Measurements from ENCODE around the gene IL1RN. TPM values are rescaled to one million over a fixed set of nuclear protein-coding genes. Genes with fewer than 3 reads are reported as not detected.

Gene IL1RN
- total RNA-seq, 1 donor from 2014 or later: not detected

GRCh38 chr2:113169586-113169985, 42.2 kb downstream of the IL1RN start:
- H3K36me3 Mint-ChIP-seq (ENCODE audit: low read depth, unreplicated experiment): no peaks in the 10 kb centered on the region
- FAIRE-seq: no peak
- Histone ChIP-seq H3K27me3 (ENCODE audit: insufficient read depth, low read length) (no peaks in the 10 kb centered on the region), H3K9ac (ENCODE audit: low read length) (no peak overlapping the region), H2AFZ (ENCODE audit: low read depth, low read length) (no peak overlapping the region), H3K79me2 (ENCODE audit: insufficient read depth, low read length) (no peaks in the 10 kb centered on the region), H4K20me1 (ENCODE audit: insufficient read depth, low read length) (no peaks in the 10 kb centered on the region), H3K36me3 (ENCODE audit: insufficient read depth, low read length) (no peaks in the 10 kb centered on the region), H3K9me3 (ENCODE audit: insufficient read depth, low read depth, low read length) (no peaks in the 10 kb centered on the region), H3K4me2 (ENCODE audit: low read length) (no peak overlapping the region), H3K27ac (ENCODE audit: low read depth, low read length) (no peak overlapping the region), H3K4me1 (ENCODE audit: insufficient read depth, low read length) (no peaks in the 10 kb centered on the region), H3K4me3 (ENCODE audit: insufficient read depth, low read depth, low read length) (no peak overlapping the region)
- H3K27me3 Mint-ChIP-seq (ENCODE audit: low read depth, unreplicated experiment): peaks cover 7% of the 10 kb centered on the region
- no peak for TF ChIP-seq CTCF (IDR thresholded peaks at IDR 0.05; ENCODE audit: insufficient read depth, low read depth, low read length)
- no peak for TF ChIP-seq EZH2 (IDR thresholded peaks at IDR 0.05; ENCODE audit: insufficient read depth, low read length)
- no peaks in the 10 kb centered on the region for H3K4me1 Mint-ChIP-seq (ENCODE audit: low read depth, unreplicated experiment)
- no peak overlapping the region for H3K4me3 Mint-ChIP-seq (ENCODE audit: unreplicated experiment)
- H3K9me3 Mint-ChIP-seq (ENCODE audit: unreplicated experiment): no peaks in the 10 kb centered on the region
- DNase-seq (ENCODE audit: low read depth): no peak
- no peak overlapping the region for H3K27ac Mint-ChIP-seq (ENCODE audit: unreplicated experiment)

DNA sequence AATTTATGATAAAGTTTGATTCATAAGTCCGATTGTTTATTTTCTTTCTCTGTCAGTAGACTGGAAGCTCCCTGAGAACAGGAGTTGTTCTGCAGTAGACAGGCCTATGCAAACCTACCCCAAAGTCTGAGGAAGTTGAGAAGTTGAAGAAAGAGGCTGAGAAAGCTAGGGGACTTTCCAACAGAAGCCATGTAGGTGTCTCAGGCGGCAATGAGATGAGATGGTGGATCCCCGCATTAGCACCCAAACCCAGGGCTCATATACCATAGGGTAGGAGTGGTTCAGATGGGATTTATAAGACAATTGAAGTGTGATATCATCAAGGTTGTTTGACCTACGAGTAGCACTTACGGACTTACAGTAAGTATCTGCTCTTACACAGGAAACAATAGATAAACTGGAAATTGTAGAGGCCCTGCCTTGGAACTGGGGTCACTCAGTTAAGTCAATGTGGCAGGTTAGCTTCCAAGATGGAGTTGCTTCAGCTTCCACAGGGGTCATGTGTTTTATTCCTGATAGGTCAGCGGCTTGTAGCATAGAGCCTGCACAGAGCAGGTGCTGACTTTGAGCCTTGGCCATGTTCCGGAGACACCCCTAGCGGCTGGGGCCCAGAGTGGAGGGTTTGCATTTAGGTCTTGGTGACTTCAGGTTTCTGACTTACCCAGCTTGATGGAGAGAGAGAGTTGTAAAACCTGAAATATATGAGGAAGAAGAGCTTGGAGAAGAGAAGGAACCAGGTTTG, 44.1 kb downstream of the IL1RN start:
- H3K36me3 Mint-ChIP-seq (ENCODE audit: low read depth, unreplicated experiment): no peaks in the 10 kb centered on the region
- no peak overlapping the region for H3K4me3 ChIP-seq (ENCODE audit: insufficient read depth, low read depth, low read length)
- H4K20me1 ChIP-seq (ENCODE audit: insufficient read depth, low read length): no peaks in the 10 kb centered on the region
- no peak overlapping the region for H3K4me2 ChIP-seq (ENCODE audit: low read length)
- H3K27ac ChIP-seq (ENCODE audit: low read depth, low read length): no peak overlapping the region
- no peak overlapping the region for H2AFZ ChIP-seq (ENCODE audit: low read depth, low read length)
- DNase-seq (ENCODE audit: low read depth) (no peak), FAIRE-seq (no peak)
- no peak overlapping the region for H3K9ac ChIP-seq (ENCODE audit: low read length)
- H3K79me2 ChIP-seq (ENCODE audit: insufficient read depth, low read length): no peaks in the 10 kb centered on the region
- no peaks in the 10 kb centered on the region for H3K27me3 ChIP-seq (ENCODE audit: insufficient read depth, low read length)
- TF ChIP-seq CTCF (IDR thresholded peaks at IDR 0.05; ENCODE audit: insufficient read depth, low read depth, low read length) (no peak), EZH2 (IDR thresholded peaks at IDR 0.05; ENCODE audit: insufficient read depth, low read length) (no peak)
- peaks cover 7% of the 10 kb centered on the region for H3K27me3 Mint-ChIP-seq (ENCODE audit: low read depth, unreplicated experiment)
- no peaks in the 10 kb centered on the region for H3K36me3 ChIP-seq (ENCODE audit: insufficient read depth, low read length)
- no peaks in the 10 kb centered on the region for H3K4me1 ChIP-seq (ENCODE audit: insufficient read depth, low read length)
- H3K9me3 ChIP-seq (ENCODE audit: insufficient read depth, low read depth, low read length): no peaks in the 10 kb centered on the region
- H3K4me1 Mint-ChIP-seq (ENCODE audit: low read depth, unreplicated experiment): peaks cover 5% of the 10 kb centered on the region
- no peaks in the 10 kb centered on the region for H3K9me3 Mint-ChIP-seq (ENCODE audit: unreplicated experiment)
- H3K27ac Mint-ChIP-seq (ENCODE audit: unreplicated experiment): no peak overlapping the region
- H3K4me3 Mint-ChIP-seq (ENCODE audit: unreplicated experiment): no peak overlapping the region
